ENCODE results near the gene RUNX2.
"Not testable (repeated sequence)": the region's sequence is repeated elsewhere in the genome, so short reads cannot be mapped to it uniquely, and the experiment has no call there.

Gene RUNX2

GRCh38 chr6:45327956-45328522, at the start of gene RUNX2:
Gene RUNX2, plus strand, starts transcription at chr6:45328330. Its CDS starts 397 bp downstream, at chr6:45328727.
- no peaks in the 10 kb centered on the region for H3K9me3 ChIP-seq (ENCODE audit: control insufficient read depth, insufficient read depth, low read depth, low read length)
- H3K27ac ChIP-seq (ENCODE audit: low read depth, low read length), result no peak within 1 kb of the TSS
- peak within 1 kb of the TSS; percentile 19; the same call in 1 of the 2 replicates for H3K4me3 ChIP-seq (ENCODE audit: low read depth, low read length)
- H3K36me3 ChIP-seq (ENCODE audit: control insufficient read depth, insufficient read depth, low read length), result no peaks in the 10 kb centered on the region
- H3K27me3 ChIP-seq (ENCODE audit: control insufficient read depth, insufficient read depth, low read length), result no peaks in the 10 kb centered on the region
- no peak within 1 kb of the TSS for H3K9ac ChIP-seq (ENCODE audit: low read length)
- peaks cover 15% of the 10 kb centered on the region; the same call in 1 of the 2 replicates for H3K4me1 ChIP-seq (ENCODE audit: control insufficient read depth, insufficient read depth, low read length)

- Histone ChIP-seq H3K4me3 (ENCODE audit: low read depth, low read length) (no peak overlapping the region), H3K9me3 (ENCODE audit: control insufficient read depth, insufficient read depth, low read depth, low read length) (peaks cover 20% of the 10 kb centered on the region), H3K9ac (ENCODE audit: low read length) (no peak overlapping the region), H3K27me3 (ENCODE audit: control insufficient read depth, insufficient read depth, low read length) (no peaks in the 10 kb centered on the region), H3K4me1 (ENCODE audit: control insufficient read depth, insufficient read depth, low read length) (no peaks in the 10 kb centered on the region), H3K36me3 (ENCODE audit: control insufficient read depth, insufficient read depth, low read length) (no peaks in the 10 kb centered on the region), H3K27ac (ENCODE audit: low read depth, low read length) (no peak overlapping the region)
Observed at GRCh38 chr6:45278367-45278766, 49.8 kb upstream of the RUNX2 start.

- not testable (repeated sequence) for H3K36me3 ChIP-seq (ENCODE audit: control insufficient read depth, insufficient read depth, low read length); H3K9ac ChIP-seq (ENCODE audit: low read length); H3K4me3 ChIP-seq (ENCODE audit: low read depth, low read length); H3K4me1 ChIP-seq (ENCODE audit: control insufficient read depth, insufficient read depth, low read length); H3K27me3 ChIP-seq (ENCODE audit: control insufficient read depth, insufficient read depth, low read length); H3K9me3 ChIP-seq (ENCODE audit: control insufficient read depth, insufficient read depth, low read depth, low read length); H3K27ac ChIP-seq (ENCODE audit: low read depth, low read length)
Observed at GRCh38 chr6:45286707-45287106, 41.4 kb upstream of the RUNX2 start.

- H3K4me3 ChIP-seq (ENCODE audit: low read depth, low read length), result no peak overlapping the region
- H3K9ac ChIP-seq (ENCODE audit: low read length), result no peak overlapping the region
- H3K27me3 ChIP-seq (ENCODE audit: control insufficient read depth, insufficient read depth, low read length), result no peaks in the 10 kb centered on the region
- no peak overlapping the region for H3K27ac ChIP-seq (ENCODE audit: low read depth, low read length)
- H3K4me1 ChIP-seq (ENCODE audit: control insufficient read depth, insufficient read depth, low read length), result no peaks in the 10 kb centered on the region
- H3K9me3 ChIP-seq (ENCODE audit: control insufficient read depth, insufficient read depth, low read depth, low read length), result peaks cover 1% of the 10 kb centered on the region; the same call in 1 of the 2 replicates
- H3K36me3 ChIP-seq (ENCODE audit: control insufficient read depth, insufficient read depth, low read length), result no peaks in the 10 kb centered on the region
Observed at GRCh38 chr6:45289751-45290514, 38.2 kb upstream of the RUNX2 start.

- H3K4me1 ChIP-seq (ENCODE audit: control insufficient read depth, insufficient read depth, low read length), result no peaks in the 10 kb centered on the region
- no peak overlapping the region for H3K9ac ChIP-seq (ENCODE audit: low read length)
- no peak overlapping the region for H3K4me3 ChIP-seq (ENCODE audit: low read depth, low read length)
- H3K27me3 ChIP-seq (ENCODE audit: control insufficient read depth, insufficient read depth, low read length), result no peaks in the 10 kb centered on the region
- H3K36me3 ChIP-seq (ENCODE audit: control insufficient read depth, insufficient read depth, low read length), result no peaks in the 10 kb centered on the region
- no peak overlapping the region for H3K27ac ChIP-seq (ENCODE audit: low read depth, low read length)
- H3K9me3 ChIP-seq (ENCODE audit: control insufficient read depth, insufficient read depth, low read depth, low read length), result peaks cover 3% of the 10 kb centered on the region; the same call in 1 of the 2 replicates
Observed at GRCh38 chr6:45293306-45293705, 34.8 kb upstream of the RUNX2 start.

GRCh38 chr6:45294065-45294701, 33.9 kb upstream of the RUNX2 start:
- not testable (repeated sequence) for H3K27ac ChIP-seq (ENCODE audit: low read depth, low read length); H3K9ac ChIP-seq (ENCODE audit: low read length); H3K4me3 ChIP-seq (ENCODE audit: low read depth, low read length); H3K4me1 ChIP-seq (ENCODE audit: control insufficient read depth, insufficient read depth, low read length); H3K27me3 ChIP-seq (ENCODE audit: control insufficient read depth, insufficient read depth, low read length); H3K9me3 ChIP-seq (ENCODE audit: control insufficient read depth, insufficient read depth, low read depth, low read length); H3K36me3 ChIP-seq (ENCODE audit: control insufficient read depth, insufficient read depth, low read length)

GRCh38 chr6:45297320-45297719, 30.8 kb upstream of the RUNX2 start:
- Histone ChIP-seq H3K27ac (ENCODE audit: low read depth, low read length) (no peak overlapping the region), H3K4me1 (ENCODE audit: control insufficient read depth, insufficient read depth, low read length) (no peaks in the 10 kb centered on the region), H3K9ac (ENCODE audit: low read length) (no peak overlapping the region), H3K27me3 (ENCODE audit: control insufficient read depth, insufficient read depth, low read length) (no peaks in the 10 kb centered on the region), H3K36me3 (ENCODE audit: control insufficient read depth, insufficient read depth, low read length) (no peaks in the 10 kb centered on the region), H3K9me3 (ENCODE audit: control insufficient read depth, insufficient read depth, low read depth, low read length) (peaks cover 3% of the 10 kb centered on the region; the same call in 1 of the 2 replicates), H3K4me3 (ENCODE audit: low read depth, low read length) (no peak overlapping the region)

GRCh38 chr6:45299096-45299581, 29.0 kb upstream of the RUNX2 start:
- Histone ChIP-seq H3K4me1 (ENCODE audit: control insufficient read depth, insufficient read depth, low read length) (no peaks in the 10 kb centered on the region), H3K4me3 (ENCODE audit: low read depth, low read length) (no peak overlapping the region), H3K27me3 (ENCODE audit: control insufficient read depth, insufficient read depth, low read length) (no peaks in the 10 kb centered on the region), H3K36me3 (ENCODE audit: control insufficient read depth, insufficient read depth, low read length) (no peaks in the 10 kb centered on the region), H3K9ac (ENCODE audit: low read length) (no peak overlapping the region), H3K27ac (ENCODE audit: low read depth, low read length) (no peak overlapping the region), H3K9me3 (ENCODE audit: control insufficient read depth, insufficient read depth, low read depth, low read length) (peaks cover 3% of the 10 kb centered on the region; the same call in 1 of the 2 replicates)

GRCh38 chr6:45300736-45301135, 27.4 kb upstream of the RUNX2 start:
- Histone ChIP-seq H3K4me3 (ENCODE audit: low read depth, low read length) (no peak overlapping the region), H3K9ac (ENCODE audit: low read length) (no peak overlapping the region), H3K27me3 (ENCODE audit: control insufficient read depth, insufficient read depth, low read length) (no peaks in the 10 kb centered on the region), H3K9me3 (ENCODE audit: control insufficient read depth, insufficient read depth, low read depth, low read length) (peaks cover 8% of the 10 kb centered on the region), H3K36me3 (ENCODE audit: control insufficient read depth, insufficient read depth, low read length) (no peaks in the 10 kb centered on the region), H3K4me1 (ENCODE audit: control insufficient read depth, insufficient read depth, low read length) (no peaks in the 10 kb centered on the region), H3K27ac (ENCODE audit: low read depth, low read length) (no peak overlapping the region)

- H3K9ac ChIP-seq (ENCODE audit: low read length), result no peak overlapping the region
- H3K36me3 ChIP-seq (ENCODE audit: control insufficient read depth, insufficient read depth, low read length), result no peaks in the 10 kb centered on the region
- H3K4me3 ChIP-seq (ENCODE audit: low read depth, low read length), result no peak overlapping the region
- H3K9me3 ChIP-seq (ENCODE audit: control insufficient read depth, insufficient read depth, low read depth, low read length), result peaks cover 16% of the 10 kb centered on the region
- H3K4me1 ChIP-seq (ENCODE audit: control insufficient read depth, insufficient read depth, low read length), result no peaks in the 10 kb centered on the region
- no peak overlapping the region for H3K27ac ChIP-seq (ENCODE audit: low read depth, low read length)
- H3K27me3 ChIP-seq (ENCODE audit: control insufficient read depth, insufficient read depth, low read length), result no peaks in the 10 kb centered on the region
Observed at GRCh38 chr6:45301348-45302142, 26.6 kb upstream of the RUNX2 start.

Measured in HUES6 (cell line).